HG03469 (cell line): ENCODE measurements around the gene RNF151.
"Not testable (repeated sequence)": the region's sequence is repeated elsewhere in the genome, so short reads cannot be mapped to it uniquely, and the experiment has no call there.

Source experiments
- ATAC-seq: cut with Tn5 transposase; IDR thresholded peaks from one replicate; pipeline ENCODE4 v1.9.1; 2021; ENCODE audit warnings: mild to moderate bottlenecking, moderate library complexity, moderate number of reproducible peaks; ENCODE audit not compliant: unreplicated experiment

The RNF151 gene

DNA sequence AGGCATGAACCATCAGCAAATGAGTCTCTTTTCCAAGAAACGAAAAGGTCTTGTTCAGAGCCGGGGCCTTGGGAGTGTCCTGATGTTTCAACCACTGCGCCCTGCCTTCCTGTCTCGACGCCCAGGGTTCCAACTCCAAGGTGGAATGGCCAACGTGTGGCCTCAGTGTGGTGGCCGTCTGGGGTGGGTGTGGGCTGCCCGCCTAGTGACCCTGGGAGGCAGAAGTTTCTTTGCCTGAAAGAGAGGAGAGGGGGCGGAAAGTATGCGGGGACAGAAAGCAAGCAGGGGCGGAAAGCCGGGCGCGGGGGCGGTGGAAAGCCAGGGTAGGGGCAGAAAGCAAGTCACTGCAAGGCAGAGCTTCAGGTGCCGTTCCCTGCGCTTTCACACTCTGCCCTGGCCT, 27.7 kb upstream of the RNF151 start:
- no peak for ATAC-seq

DNA sequence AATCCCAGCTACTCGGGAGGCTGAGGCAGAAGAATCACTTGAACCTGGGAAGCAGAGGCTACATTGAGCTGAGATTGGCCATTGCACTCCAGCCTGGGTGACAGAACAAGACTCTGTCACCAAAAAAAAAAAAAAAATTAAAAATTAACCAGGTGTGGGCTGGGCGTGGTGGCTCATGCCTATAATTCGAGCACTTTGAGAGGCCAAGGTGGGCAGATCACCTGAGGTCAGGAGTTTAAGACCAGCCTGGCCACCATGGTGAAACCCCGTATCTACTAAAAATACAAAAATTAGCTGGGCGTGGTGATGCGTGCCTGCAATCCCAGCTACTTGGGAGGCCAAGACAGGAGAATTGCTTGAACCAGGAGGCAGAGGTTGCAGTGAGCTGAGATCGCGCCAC, 26.8 kb upstream of the RNF151 start:
- not testable (repeated sequence) for ATAC-seq

DNA sequence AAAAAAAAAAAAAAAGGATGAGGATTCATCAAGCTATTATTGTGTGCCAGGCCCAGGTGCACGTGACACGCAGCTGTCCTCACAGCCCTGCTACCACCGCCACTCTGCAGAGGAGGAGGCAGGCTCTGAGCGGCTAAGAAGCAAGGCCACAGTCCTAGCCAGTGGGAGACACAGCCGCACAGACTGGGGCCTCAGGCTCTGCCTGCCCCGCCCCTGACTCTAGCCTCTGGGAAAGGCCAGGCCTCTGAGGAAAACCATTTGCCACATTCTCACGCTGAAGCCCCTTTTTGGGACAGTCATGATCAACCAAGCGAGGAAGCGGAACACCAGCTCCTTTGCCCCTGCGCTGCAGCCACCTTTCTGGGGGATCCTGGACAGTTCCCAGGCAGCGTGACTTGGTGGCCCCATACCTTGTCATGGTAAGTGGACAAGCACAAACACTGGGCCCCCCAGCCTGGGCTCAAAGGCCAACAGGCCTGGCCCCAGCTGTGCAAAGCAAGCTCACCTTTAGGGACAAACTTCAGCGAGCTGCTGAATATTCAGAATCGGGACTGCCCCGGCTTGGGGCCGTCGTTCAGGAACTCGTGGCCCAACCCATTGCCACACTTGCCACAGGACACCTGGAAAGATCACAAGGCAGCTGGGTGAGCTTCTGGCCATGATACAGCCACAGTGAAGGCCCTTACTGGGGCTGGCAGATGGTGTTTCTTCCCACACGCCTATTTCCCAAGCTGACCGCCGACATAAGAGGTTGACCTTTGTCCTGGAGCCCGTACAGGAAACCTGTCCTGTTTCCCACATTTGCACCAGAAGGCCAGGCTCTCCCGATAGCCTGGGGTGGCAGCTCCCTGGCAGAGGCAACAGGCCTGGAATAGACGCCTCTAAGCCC, 26.1 kb upstream of the RNF151 start:
- no peak for ATAC-seq

- ATAC-seq: no peak
Observed at GRCh38 chr16:1941162-1942046, 25.3 kb upstream of the RNF151 start.

DNA sequence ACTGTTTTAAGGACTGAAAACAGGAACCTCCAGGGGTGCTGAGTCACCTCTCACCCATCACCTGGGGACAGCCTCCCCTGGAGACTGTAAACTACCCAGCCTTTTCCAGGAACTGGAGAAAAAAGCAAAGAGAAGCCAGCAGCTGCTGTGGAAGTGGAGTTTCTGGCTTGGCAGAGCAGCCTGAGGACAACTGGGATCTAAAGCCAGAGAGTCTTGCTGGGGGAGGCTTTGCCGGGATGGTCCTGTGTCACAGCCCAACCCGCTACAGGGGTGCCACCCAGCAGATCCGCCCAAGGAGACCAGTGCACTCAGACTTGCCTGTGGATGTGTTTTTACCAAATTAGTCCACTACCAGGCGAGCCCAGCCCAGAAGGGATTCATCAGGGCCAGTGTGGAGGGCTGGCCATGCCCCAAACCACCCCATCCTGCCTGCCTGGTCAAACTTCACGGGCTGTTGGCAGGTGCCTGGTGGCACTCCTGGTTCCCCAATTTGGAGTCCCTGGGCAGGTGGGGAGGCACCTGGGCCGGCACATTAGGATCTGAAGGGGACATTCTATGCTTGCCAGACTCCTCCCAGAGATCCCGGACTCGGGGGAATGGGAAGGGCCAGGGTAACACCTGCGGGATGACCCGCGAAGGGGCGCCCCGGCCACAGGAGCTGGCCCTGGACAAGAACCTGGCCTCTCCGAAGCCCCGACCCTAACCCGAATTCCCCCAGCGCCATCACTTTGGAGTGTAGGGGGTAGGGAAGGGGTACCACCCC, 24.4 kb upstream of the RNF151 start:
- ATAC-seq: no peak

DNA sequence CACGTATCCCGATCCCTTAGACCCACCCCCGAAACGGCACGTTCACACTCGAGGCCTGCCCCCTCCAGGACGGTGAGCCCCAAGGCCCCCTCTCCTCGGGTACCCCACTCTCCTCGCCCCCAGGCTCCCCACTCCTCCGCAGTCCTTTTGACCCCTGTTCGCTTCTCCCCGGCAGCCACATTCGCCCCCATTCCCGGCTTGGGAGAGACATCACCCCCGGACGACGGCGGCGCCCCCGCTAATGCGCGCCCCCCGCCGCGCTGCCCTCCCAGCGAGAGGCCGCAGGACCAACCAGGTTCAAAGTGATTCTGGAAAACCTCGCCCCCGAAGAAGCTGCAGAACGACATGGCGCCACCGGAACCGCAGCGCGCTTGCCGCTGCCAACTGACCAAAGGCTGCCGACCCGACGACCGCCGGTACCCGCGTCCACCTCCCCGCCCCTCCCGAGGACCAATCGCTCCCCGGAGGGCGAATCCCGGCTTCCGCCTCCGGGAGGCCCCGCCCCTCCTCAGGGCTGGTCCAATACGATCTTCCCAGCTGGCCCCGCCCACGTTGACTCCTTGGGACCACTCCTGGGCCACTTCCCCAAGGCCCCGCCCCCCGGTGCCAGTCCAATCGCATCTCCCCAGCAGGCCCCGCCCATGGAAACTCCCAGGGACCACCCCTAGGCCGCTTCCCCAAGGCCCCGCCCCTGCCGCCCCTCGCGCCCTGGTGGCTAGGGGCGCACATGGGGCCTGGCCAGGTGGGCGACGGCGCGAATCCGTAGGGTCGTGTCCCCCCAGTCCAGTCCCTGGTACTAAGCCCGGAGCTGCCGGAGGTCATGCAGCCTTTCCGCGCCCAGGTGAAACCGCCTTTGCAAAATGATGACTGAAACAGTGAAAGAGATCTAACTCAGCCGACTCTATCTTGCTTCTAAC, 23.6 kb upstream of the RNF151 start, which contains the start of gene MSRB1:
Gene MSRB1, minus strand, starts transcription at position 390 of the 917 bp plus-strand sequence. Its CDS starts 43 bp downstream, at position 347.
- peak; percentile 80 for ATAC-seq

GRCh38 chr16:1944612-1945199, 21.9 kb upstream of the RNF151 start:
- ATAC-seq: no peak

GRCh38 chr16:1945559-1946391, 20.9 kb upstream of the RNF151 start:
- ATAC-seq: no peak

DNA sequence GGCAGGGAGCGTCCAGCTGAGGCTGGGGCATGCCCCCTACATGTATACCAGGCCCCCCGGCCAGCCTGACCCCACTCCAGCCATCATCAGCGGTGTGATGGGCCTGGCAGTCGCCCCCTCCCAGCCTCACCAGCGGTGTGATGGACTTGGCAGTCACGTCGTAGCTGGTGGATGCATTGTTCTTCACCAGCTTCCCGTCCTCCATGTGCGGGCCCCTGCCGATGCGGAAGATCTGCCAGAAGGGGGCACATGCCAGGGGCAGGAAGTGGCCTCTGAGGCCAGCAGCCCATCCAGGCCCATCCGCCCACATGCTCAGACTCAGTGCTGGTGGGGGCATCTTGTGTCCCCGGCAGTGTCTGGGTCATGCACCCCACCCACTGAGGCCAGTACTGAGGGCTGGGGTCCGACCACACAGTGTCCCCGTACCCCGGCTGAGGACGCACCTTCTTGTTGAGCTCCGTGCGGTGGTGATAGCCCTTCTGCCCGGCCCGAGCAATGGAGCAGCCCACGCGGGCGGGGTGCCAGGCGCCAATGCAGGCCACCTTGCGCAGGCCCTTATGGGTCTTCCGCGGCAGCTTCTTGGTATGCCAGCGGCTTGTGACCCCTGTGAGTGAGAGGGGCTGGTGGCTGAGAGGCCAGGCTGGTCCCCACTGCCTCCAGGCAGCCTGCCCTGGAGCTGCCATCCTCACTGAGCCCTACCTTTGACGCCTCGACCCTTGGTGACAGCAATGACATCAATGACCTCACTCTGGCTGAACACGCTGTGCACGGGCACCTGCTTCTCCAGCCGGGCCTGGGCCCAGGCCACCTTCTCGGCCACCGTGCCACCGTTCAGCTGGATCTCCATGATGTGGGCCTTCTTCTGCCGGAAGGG, 19.9 kb upstream of the RNF151 start:
- ATAC-seq: no peak

DNA sequence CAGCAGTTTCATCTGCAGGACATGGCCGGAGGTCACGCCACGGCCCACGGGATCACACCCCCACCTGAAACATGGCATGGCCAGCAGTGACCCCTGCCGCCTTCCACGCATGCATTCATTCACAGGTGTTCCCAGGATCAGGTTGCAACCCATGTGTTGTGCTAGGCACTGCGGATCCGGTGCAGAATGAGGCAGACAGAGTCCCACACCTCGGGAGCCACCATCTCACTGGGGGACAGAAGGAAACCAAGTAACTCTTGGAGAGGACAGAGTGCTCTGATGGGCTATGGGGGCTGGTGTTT, 19.3 kb upstream of the RNF151 start:
- no peak for ATAC-seq

- no peak for ATAC-seq
Observed at GRCh38 chr16:1949507-1949906, 17.1 kb upstream of the RNF151 start.

- ATAC-seq: no peak
Observed at GRCh38 chr16:1950047-1950446, 16.6 kb upstream of the RNF151 start.

DNA sequence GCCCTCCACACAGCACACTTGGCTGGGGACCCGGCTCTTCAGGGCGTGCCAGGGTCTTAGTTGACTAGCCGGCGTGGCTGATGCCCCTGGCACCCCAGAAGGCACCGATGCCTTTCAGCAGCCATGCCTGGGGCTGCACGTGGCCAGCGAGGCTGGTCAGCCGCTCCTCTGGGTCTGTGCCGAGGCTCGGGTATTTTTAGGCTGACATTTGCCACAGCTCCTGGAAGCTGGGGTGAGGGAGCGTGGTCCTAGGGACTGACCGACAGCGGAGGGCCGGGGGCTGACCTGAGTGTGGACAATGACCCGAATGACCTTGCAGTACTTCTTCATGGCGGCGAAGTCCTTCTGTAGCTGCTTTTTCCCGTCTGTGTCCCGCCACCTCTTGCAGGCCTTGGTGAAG, 16.1 kb upstream of the RNF151 start:
- ATAC-seq: no peak

GRCh38 chr16:1953734-1954133, 12.9 kb upstream of the RNF151 start:
- ATAC-seq: no peak

GRCh38 chr16:1957434-1958142, 9.1 kb upstream of the RNF151 start:
- not testable (repeated sequence) for ATAC-seq

DNA sequence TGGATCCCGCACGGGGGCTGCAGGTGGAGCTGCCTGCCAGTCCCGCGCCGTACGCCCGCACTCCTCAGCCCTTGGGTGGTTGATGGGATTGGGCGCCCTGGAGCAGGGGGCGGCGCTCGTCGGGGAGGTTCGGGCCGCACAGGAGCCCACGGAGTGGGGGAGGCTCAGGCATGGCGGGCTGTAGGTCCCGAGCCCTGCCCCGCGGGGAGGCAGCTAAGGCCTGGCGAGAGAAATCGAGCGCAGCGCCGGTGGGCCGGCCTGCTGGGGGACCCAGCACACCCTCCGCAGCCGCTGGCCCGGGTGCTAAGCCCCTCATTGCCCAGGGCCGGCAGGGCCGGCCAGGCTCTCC, 8.5 kb upstream of the RNF151 start:
- not testable (repeated sequence) for ATAC-seq

- ATAC-seq: no peak
Observed at GRCh38 chr16:1958715-1959268, 7.9 kb upstream of the RNF151 start.
